HCT116 (cell line): ENCODE measurements around the gene LIN9. TPM values are rescaled to one million over a fixed set of nuclear protein-coding genes. Genes with fewer than 3 reads are reported as not detected.
"Not testable (repeated sequence)": the region's sequence is repeated elsewhere in the genome, so short reads cannot be mapped to it uniquely, and the experiment has no call there.

Experiments used
- ATAC-seq: fragments of 200-7000 bp; cut with Tn5 transposase; 2 replicates; pipeline ENCODE4 v1.9.1; 2020; ENCODE audit warnings: mild to moderate bottlenecking, moderate library complexity
- BruUV-seq: library from RNA; stranded (reverse); fragments of 400-500 nt; replicated peaks from 2 replicates; lab custom pipeline; 2021; lab: Mats Ljungman, UMichigan
- CTCF ChIA-PET: fragments of 300-600 bp; sonication (Branson Sonifier 250); formaldehyde crosslinking; loops from one replicate; lab custom pipeline; 2021; ENCODE audit warnings: antibody characterized with exemption; lab: Charles Lee
- POLR2A ChIA-PET: fragments of 300-600, 350-600 bp; sonication (Branson Sonifier 250); formaldehyde crosslinking; loops from one replicate; lab custom pipeline; 2021; ENCODE audit warnings: antibody characterized with exemption; lab: Charles Lee
- RAD21 ChIA-PET, 2 experiments: fragments of 300-600 bp; sonication (Branson Sonifier 250); formaldehyde crosslinking; loops; one replicate each; lab custom pipeline; 2023; ENCODE audit warnings: low total read pairs in 2 of 2; ENCODE audit not compliant: uncharacterized antibody in 2 of 2, unreplicated experiment in 2 of 2, low non-redundant PET in 1 of 2; lab: Charles Lee
- DNase-seq: peaks from one replicate; pipeline ENCODE4 v3.0.0-alpha.2; 2010; ENCODE audit warnings: low read depth, low spot score
- H2AFZ ChIP-seq: fragments of 200-600 bp; shearing (Covaris generic), sonication (generic); 2 replicates; pipeline ENCODE4 v1.6.1; 2017; ENCODE audit warnings: low read depth, mixed run types, mixed read lengths, antibody characterized with exemption, low read length; ENCODE audit not compliant: poor library complexity, severe bottlenecking
- H3K27ac ChIP-seq: 2 replicates; pipeline ENCODE4 v1.5.1; 2012; ENCODE audit warnings: low read depth, low read length
- H3K27me3 ChIP-seq: fragments of 200-600 bp; sonication (generic); 2 replicates; pipeline ENCODE4 v1.6.1; 2016; ENCODE audit warnings: mixed run types, low read length, mixed read lengths; ENCODE audit not compliant: insufficient read depth
- H3K36me3 ChIP-seq, 2 experiments: fragments of 200-500 bp in 1 of 2; fragments of 200-600 bp in 1 of 2; sonication (Bioruptor generic) in 1 of 2; sonication (generic) in 1 of 2; 2 replicates each; pipeline versions ENCODE4 v1.5.1 to v1.6.1; 2014 to 2016; ENCODE audit warnings: low read length in 2 of 2, inconsistent platforms in 1 of 2, mixed read lengths in 1 of 2, mixed run types in 1 of 2; ENCODE audit not compliant: insufficient read depth in 2 of 2, control insufficient read depth in 1 of 2
- H3K4me1 ChIP-seq, 2 experiments: fragments of 200-600 bp in 1 of 2; sonication (generic) in 1 of 2; 2 replicates each; pipeline versions ENCODE4 v1.5.1 to v1.6.1; 2012 to 2017; ENCODE audit warnings: low read length in 2 of 2, inconsistent platforms in 1 of 2, mild to moderate bottlenecking in 1 of 2, mixed read lengths in 1 of 2, mixed run types in 1 of 2, moderate library complexity in 1 of 2; ENCODE audit not compliant: insufficient read depth in 2 of 2, control insufficient read depth in 1 of 2
- H3K4me2 ChIP-seq: fragments of 200-600 bp; sonication (generic); 2 replicates; pipeline ENCODE4 v1.6.1; 2017; ENCODE audit warnings: mixed run types, low read length, mixed read lengths
- H3K4me3 ChIP-seq, 2 experiments: fragments of 200-600 bp in 1 of 2; sonication (generic) in 1 of 2; replicated peaks in 1 of 2; 2 replicates each; pipeline ENCODE4 v1.5.1; 2011 to 2016; ENCODE audit warnings: low read length in 2 of 2, control low read depth in 1 of 2, low read depth in 1 of 2, mild to moderate bottlenecking in 1 of 2, mixed read lengths in 1 of 2, mixed run types in 1 of 2
- H3K79me2 ChIP-seq: fragments of 200-600 bp; sonication (generic); 2 replicates; pipeline ENCODE4 v1.6.1; 2017; ENCODE audit warnings: mild to moderate bottlenecking, mixed run types, low read length, moderate library complexity, mixed read lengths; ENCODE audit not compliant: insufficient read depth
- H3K9ac ChIP-seq: fragments of 200-600 bp; sonication (generic); 2 replicates; pipeline ENCODE4 v1.6.1; 2016; ENCODE audit warnings: low read length, mixed read lengths
- H3K9me2 ChIP-seq: fragments of 200-600 bp; sonication (generic), shearing (Covaris generic); 2 replicates; pipeline ENCODE4 v1.6.1; 2017; ENCODE audit warnings: mixed run types, mild to moderate bottlenecking, moderate library complexity; ENCODE audit not compliant: insufficient read depth
- H3K9me3 ChIP-seq, 2 experiments: fragments of 200-500 bp in 1 of 2; fragments of 200-600 bp in 1 of 2; sonication (Bioruptor generic) in 1 of 2; sonication (generic) in 1 of 2; 2 replicates each; pipeline ENCODE4 v1.6.1; 2014 to 2017; ENCODE audit warnings: low read length in 2 of 2, mixed read lengths in 2 of 2, inconsistent platforms in 1 of 2, low read depth in 1 of 2, mild to moderate bottlenecking in 1 of 2, mixed run types in 1 of 2, moderate library complexity in 1 of 2; ENCODE audit not compliant: control insufficient read depth in 1 of 2, insufficient read depth in 1 of 2
- H4K20me1 ChIP-seq: fragments of 200-600 bp; sonication (generic), shearing (Covaris generic); 2 replicates; pipeline ENCODE4 v1.6.1; 2017; ENCODE audit warnings: mixed run types, mild to moderate bottlenecking, moderate library complexity; ENCODE audit not compliant: insufficient read depth
- ATF3 ChIP-seq: IDR thresholded peaks from 2 replicates; pipeline ENCODE4 v1.6.1; 2012
- EZH2phosphoT487 ChIP-seq: fragments of 200-600 bp; IDR thresholded peaks from 2 replicates; pipeline ENCODE4 v1.6.1; 2018; ENCODE audit warnings: antibody characterized with exemption, borderline replicate concordance
- FOSL1 ChIP-seq: IDR thresholded peaks from 2 replicates; pipeline ENCODE4 v1.6.1; 2012; ENCODE audit warnings: low read depth
- JUND ChIP-seq: IDR thresholded peaks from 2 replicates; pipeline ENCODE4 v1.6.1; 2012
- RAD21 ChIP-seq: IDR thresholded peaks from 2 replicates; pipeline ENCODE4 v1.6.1; 2012; ENCODE audit warnings: low read depth, mild to moderate bottlenecking
- REST ChIP-seq: IDR thresholded peaks from 2 replicates; pipeline ENCODE4 v1.6.1; 2012; ENCODE audit warnings: low read depth
- SP1 ChIP-seq: IDR thresholded peaks from 2 replicates; pipeline ENCODE4 v1.6.1; 2012; ENCODE audit warnings: low read depth
- YY1 ChIP-seq: IDR thresholded peaks from 2 replicates; pipeline ENCODE4 v1.6.1; 2011; ENCODE audit warnings: low read length, low read depth, moderate library complexity, mild to moderate bottlenecking; ENCODE audit not compliant: insufficient replicate concordance; ENCODE audit errors: extremely low read depth
- ZBTB33 ChIP-seq: IDR thresholded peaks from 2 replicates; pipeline ENCODE4 v1.6.1; 2011; ENCODE audit warnings: mild to moderate bottlenecking, low read length, moderate library complexity; ENCODE audit not compliant: insufficient replicate concordance; ENCODE audit errors: extremely low read depth
- ZFX ChIP-seq: fragments of 450-650 bp; IDR thresholded peaks from 2 replicates; pipeline ENCODE4 v1.6.1; 2017
- ZNF274 ChIP-seq: fragments of 200-500 bp; sonication (Bioruptor generic); IDR thresholded peaks from 2 replicates; pipeline ENCODE4 v1.6.1; 2014; ENCODE audit warnings: mild to moderate bottlenecking, low read depth, low read length, inconsistent platforms
- intact Hi-C: fragments of 100-400 bp; cut with micrococcal nuclease; formaldehyde crosslinking; loops from 2 replicates; pipeline ENCODE4 v1.10.0; 2022
- total RNA-seq: library from RNA; stranded (reverse); gene quantifications from one replicate; pipeline ENCODE4 v1.2.1, GENCODE V29; 2021; ENCODE audit not compliant: unreplicated experiment
- TF ChIP-seq, protein P1 (sequence below), 3 experiments: fragments of 200-600 bp in 1 of 3; sonication (generic) in 1 of 3; IDR thresholded peaks in 2 of 3; conservative IDR thresholded peaks in 1 of 3; 2 replicates each; pipeline ENCODE4 v1.5.1; 2012 to 2017; ENCODE audit warnings: low read depth in 2 of 3, low read length in 2 of 3, antibody characterized with exemption in 1 of 3, borderline replicate concordance in 1 of 3, control low read depth in 1 of 3, mild to moderate bottlenecking in 1 of 3, mixed read lengths in 1 of 3, mixed run types in 1 of 3, moderate library complexity in 1 of 3; ENCODE audit not compliant: insufficient read depth in 1 of 3
- TF ChIP-seq, protein P2 (sequence below): IDR thresholded peaks from 2 replicates; pipeline ENCODE4 v1.6.1; 2012

The LIN9 gene
- total RNA-seq, 1 experiment from 2014 or later = 9.3 TPM

GRCh38 chr1:226253933-226254332 is 55.0 kb downstream of the LIN9 start:
- no peak overlapping the region for H3K4me3 ChIP-seq
- intact Hi-C loops = no loop called here
- ChIA-PET CTCF (no interaction called here), POLR2A (no interaction called here), RAD21 (no interaction called here)
- TF ChIP-seq ZNF274 (no peak), ZFX (no peak), JUND (no peak), EZH2phosphoT487 (no peak), REST (no peak), YY1 (no peak), FOSL1 (no peak), RAD21 (no peak), ZBTB33 (no peak), ATF3 (no peak), SP1 (no peak)
- TF ChIP-seq, protein P1, sequence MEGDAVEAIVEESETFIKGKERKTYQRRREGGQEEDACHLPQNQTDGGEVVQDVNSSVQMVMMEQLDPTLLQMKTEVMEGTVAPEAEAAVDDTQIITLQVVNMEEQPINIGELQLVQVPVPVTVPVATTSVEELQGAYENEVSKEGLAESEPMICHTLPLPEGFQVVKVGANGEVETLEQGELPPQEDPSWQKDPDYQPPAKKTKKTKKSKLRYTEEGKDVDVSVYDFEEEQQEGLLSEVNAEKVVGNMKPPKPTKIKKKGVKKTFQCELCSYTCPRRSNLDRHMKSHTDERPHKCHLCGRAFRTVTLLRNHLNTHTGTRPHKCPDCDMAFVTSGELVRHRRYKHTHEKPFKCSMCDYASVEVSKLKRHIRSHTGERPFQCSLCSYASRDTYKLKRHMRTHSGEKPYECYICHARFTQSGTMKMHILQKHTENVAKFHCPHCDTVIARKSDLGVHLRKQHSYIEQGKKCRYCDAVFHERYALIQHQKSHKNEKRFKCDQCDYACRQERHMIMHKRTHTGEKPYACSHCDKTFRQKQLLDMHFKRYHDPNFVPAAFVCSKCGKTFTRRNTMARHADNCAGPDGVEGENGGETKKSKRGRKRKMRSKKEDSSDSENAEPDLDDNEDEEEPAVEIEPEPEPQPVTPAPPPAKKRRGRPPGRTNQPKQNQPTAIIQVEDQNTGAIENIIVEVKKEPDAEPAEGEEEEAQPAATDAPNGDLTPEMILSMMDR (IDR thresholded peaks at IDR 0.05 in 2 of 3, conservative IDR thresholded peaks at IDR 0.05 in 1 of 3; ENCODE audit: borderline replicate concordance in 1 of 3, insufficient read depth in 1 of 3, low read depth in 2 of 3, low read length in 2 of 3) = no peak
- TF ChIP-seq, protein P2, sequence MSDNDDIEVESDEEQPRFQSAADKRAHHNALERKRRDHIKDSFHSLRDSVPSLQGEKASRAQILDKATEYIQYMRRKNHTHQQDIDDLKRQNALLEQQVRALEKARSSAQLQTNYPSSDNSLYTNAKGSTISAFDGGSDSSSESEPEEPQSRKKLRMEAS = no peak
- no peak overlapping the region for H3K9ac ChIP-seq
- H3K79me2 ChIP-seq = no peaks in the 10 kb centered on the region
- H3K27ac ChIP-seq = no peak overlapping the region
- H3K9me2 ChIP-seq = no peaks in the 10 kb centered on the region
- H3K4me2 ChIP-seq = no peak overlapping the region
- H3K27me3 ChIP-seq = no peaks in the 10 kb centered on the region
- H3K4me1 ChIP-seq = no peaks in the 10 kb centered on the region
- no peaks in the 10 kb centered on the region for H3K9me3 ChIP-seq
- H3K36me3 ChIP-seq = peaks cover 0 to 2% of the 10 kb centered on the region in 2 experiments; a peak in 1 of 4 replicates
- DNase-seq (no peak), ATAC-seq (no peak)
- no TSS peak for BruUV-seq
- no peaks in the 10 kb centered on the region for H4K20me1 ChIP-seq
- H2AFZ ChIP-seq = no peak overlapping the region

DNA sequence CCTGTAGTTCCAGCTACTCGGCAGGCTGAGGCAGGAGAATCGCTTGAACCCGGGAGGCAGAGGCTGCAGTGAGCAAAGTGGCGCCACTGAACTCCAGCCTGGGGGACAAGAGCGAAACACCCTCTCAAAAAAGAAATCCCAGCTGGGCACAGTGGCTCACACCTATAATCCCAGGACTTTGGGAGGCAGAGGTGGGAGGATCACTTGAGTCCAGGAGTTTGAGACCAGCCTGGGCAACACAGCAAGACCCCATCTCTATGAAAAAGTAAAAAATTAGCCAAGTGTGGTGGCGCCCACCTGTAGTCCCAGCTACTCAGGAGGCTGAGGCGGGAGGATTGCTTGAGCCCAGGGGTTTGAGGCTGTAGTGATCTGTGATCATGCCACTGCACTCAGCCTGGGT is 56.1 kb downstream of the LIN9 start:
- H4K20me1 ChIP-seq, ATAC-seq, H3K36me3 ChIP-seq, POLR2A ChIA-PET, H3K79me2 ChIP-seq, H3K9me3 ChIP-seq, DNase-seq, H3K27me3 ChIP-seq, CTCF ChIA-PET, H3K9ac ChIP-seq, BruUV-seq, H3K4me2 ChIP-seq, H3K4me1 ChIP-seq, RAD21 ChIA-PET, H2AFZ ChIP-seq, H3K27ac ChIP-seq, H3K9me2 ChIP-seq, intact Hi-C loops, H3K4me3 ChIP-seq: not testable (repeated sequence)
